IMR-90 (cell line): ENCODE measurements around the gene CHST1. TPM values are rescaled to one million over a fixed set of nuclear protein-coding genes. Genes with fewer than 3 reads are reported as not detected.

Source experiments
- ATAC-seq: fragments of 200-7000 bp; cut with Tn5 transposase; 2 replicates; pipeline ENCODE4 v1.9.1; 2020; ENCODE audit warnings: low read depth, mild to moderate bottlenecking, moderate library complexity
- BruUV-seq: library from RNA; stranded (reverse); fragments of 400-500 nt; replicated peaks from 2 replicates; lab custom pipeline; 2021; lab: Mats Ljungman, UMichigan
- CTCF ChIA-PET: fragments of 300-600 bp; formaldehyde crosslinking; extraction: SDS; loops from one replicate; lab custom pipeline; 2021; ENCODE audit warnings: antibody characterized with exemption; lab: Yijun Ruan, JAX
- POLR2A ChIA-PET: fragments of 300-600 bp; sonication (Branson Sonifier 250); formaldehyde crosslinking; loops from one replicate; lab custom pipeline; 2022; ENCODE audit warnings: antibody characterized with exemption; ENCODE audit not compliant: unreplicated experiment; lab: Charles Lee
- DNase-seq: peaks from one replicate; pipeline ENCODE4 v3.0.0; 2013
- H2AFZ ChIP-seq: replicated peaks from 2 replicates; pipeline ENCODE3; 2013; ENCODE audit warnings: low read length, mild to moderate bottlenecking; ENCODE audit not compliant: poor library complexity
- H2AK5ac ChIP-seq: 2 replicates; pipeline ENCODE4 v1.6.1; 2013; ENCODE audit warnings: low read depth, low read length, inconsistent platforms
- H2AK9ac ChIP-seq: replicated peaks from 2 replicates; pipeline ENCODE3; 2013; ENCODE audit warnings: mild to moderate bottlenecking, low read depth, low read length, moderate library complexity; ENCODE audit not compliant: poor library complexity
- H2BK120ac ChIP-seq: 2 replicates; pipeline ENCODE4 v1.6.1; 2013; ENCODE audit warnings: low read depth, low read length, inconsistent platforms
- H2BK15ac ChIP-seq: 3 replicates; pipeline ENCODE4 v1.6.1; 2013; ENCODE audit warnings: low read depth, low read length, inconsistent platforms
- H2BK20ac ChIP-seq: 2 replicates; pipeline ENCODE4 v1.6.1; 2013; ENCODE audit warnings: low read depth, mild to moderate bottlenecking, inconsistent platforms, low read length, moderate library complexity
- H2BK5ac ChIP-seq: 2 replicates; pipeline ENCODE4 v1.6.1; 2013; ENCODE audit warnings: mild to moderate bottlenecking, low read depth, low read length, inconsistent platforms; ENCODE audit not compliant: poor library complexity, severe bottlenecking
- H3K14ac ChIP-seq: replicated peaks from 2 replicates; pipeline ENCODE4 v1.6.1; 2013; ENCODE audit warnings: low read depth, low read length, inconsistent platforms
- H3K18ac ChIP-seq: 2 replicates; pipeline ENCODE4 v1.6.1; 2013; ENCODE audit warnings: low read depth, low read length, control low read depth
- H3K23ac ChIP-seq: 2 replicates; pipeline ENCODE4 v1.6.1; 2013; ENCODE audit warnings: low read depth, low read length, inconsistent platforms
- H3K27ac ChIP-seq: 2 replicates; pipeline ENCODE4 v1.5.1; 2013; ENCODE audit warnings: mild to moderate bottlenecking, control low read depth, low read length; ENCODE audit not compliant: insufficient read depth
- H3K27me3 ChIP-seq: 2 replicates; pipeline ENCODE4 v1.6.1; 2013; ENCODE audit warnings: low read length; ENCODE audit not compliant: control insufficient read depth, insufficient read depth
- H3K36me3 ChIP-seq: 2 replicates; pipeline ENCODE4 v1.6.1; 2013; ENCODE audit warnings: low read length, mixed read lengths; ENCODE audit not compliant: control insufficient read depth, insufficient read depth
- H3K4ac ChIP-seq: 2 replicates; pipeline ENCODE4 v1.6.1; 2013; ENCODE audit warnings: low read depth, low read length, inconsistent platforms
- H3K4me1 ChIP-seq: 2 replicates; pipeline ENCODE4 v1.6.1; 2013; ENCODE audit warnings: low read length, mixed read lengths; ENCODE audit not compliant: control insufficient read depth, insufficient read depth
- H3K4me2 ChIP-seq: 2 replicates; pipeline ENCODE4 v1.6.1; 2013; ENCODE audit warnings: low read depth, mild to moderate bottlenecking, control low read depth, low read length, moderate library complexity
- H3K4me3 ChIP-seq: 2 replicates; pipeline ENCODE4 v1.5.1; 2013; ENCODE audit warnings: low read depth, mild to moderate bottlenecking, control low read depth, low read length, moderate library complexity; ENCODE audit not compliant: insufficient read depth
- H3K56ac ChIP-seq: 2 replicates; pipeline ENCODE4 v1.6.1; 2013; ENCODE audit warnings: low read length, inconsistent platforms; ENCODE audit not compliant: insufficient read depth; ENCODE audit errors: extremely low read depth
- H3K79me1 ChIP-seq, 2 experiments: 2 replicates each; pipeline ENCODE4 v1.6.1; 2013; ENCODE audit warnings: low read length in 2 of 2, inconsistent platforms in 1 of 2, low read depth in 1 of 2
- H3K9ac ChIP-seq: 2 replicates; pipeline ENCODE4 v1.6.1; 2013; ENCODE audit warnings: low read depth, low read length, control low read depth
- H3K9me1 ChIP-seq: 2 replicates; pipeline ENCODE4 v1.6.1; 2013; ENCODE audit warnings: low read length, inconsistent platforms; ENCODE audit not compliant: insufficient read depth
- H3K9me3 ChIP-seq: 2 replicates; pipeline ENCODE4 v1.6.1; 2013; ENCODE audit warnings: low read length; ENCODE audit not compliant: control insufficient read depth, insufficient read depth
- H4K20me1 ChIP-seq: 2 replicates; pipeline ENCODE4 v1.6.1; 2013; ENCODE audit warnings: low read length, inconsistent platforms; ENCODE audit not compliant: insufficient read depth
- H4K5ac ChIP-seq: 2 replicates; pipeline ENCODE4 v1.6.1; 2013; ENCODE audit warnings: mild to moderate bottlenecking, low read depth, low read length, control low read depth
- H4K8ac ChIP-seq, 2 experiments: 2 replicates each; pipeline ENCODE4 v1.6.1; 2013; ENCODE audit warnings: low read depth in 2 of 2, low read length in 2 of 2, control low read depth in 1 of 2, inconsistent platforms in 1 of 2
- H4K91ac ChIP-seq: 2 replicates; pipeline ENCODE4 v1.6.1; 2013; ENCODE audit warnings: low read depth, low read length, inconsistent platforms; ENCODE audit not compliant: insufficient read depth
- CEBPB ChIP-seq: IDR thresholded peaks from 2 replicates; pipeline ENCODE4 v1.6.1; 2012; ENCODE audit warnings: low read depth, low read length, improper control_type of control experiment
- MAZ ChIP-seq: IDR thresholded peaks from 2 replicates; pipeline ENCODE4 v1.6.1; 2012; ENCODE audit warnings: low read depth, mild to moderate bottlenecking, low read length, improper control_type of control experiment, moderate library complexity, borderline replicate concordance
- NFE2L2 ChIP-seq: fragments of 150-350 bp; IDR thresholded peaks from 2 replicates; pipeline ENCODE4 v1.6.1; 2016; ENCODE audit warnings: low read depth, mild to moderate bottlenecking, low read length
- RAD21 ChIP-seq: IDR thresholded peaks from 2 replicates; pipeline ENCODE4 v1.6.1; 2012; ENCODE audit warnings: low read length, improper control_type of control experiment
- RFX5 ChIP-seq: IDR thresholded peaks from 2 replicates; pipeline ENCODE4 v1.8.0; 2012; ENCODE audit warnings: low read depth, mild to moderate bottlenecking, low read length, moderate library complexity
- WGBS, 2 experiments: methylation state at CpG; one replicate each; pipeline versions ENCODE4 v1.1.5 to v1.1.7; 2013; ENCODE audit warnings: missing lambda C conversion rate in 2 of 2; ENCODE audit not compliant: insufficient read length in 1 of 2; ENCODE audit errors: extremely low coverage in 2 of 2; 5-methylcytosine and 5-hydroxymethylcytosine counted together
- dilution Hi-C: fragments of 300-500 bp; cut with HindIII; formaldehyde crosslinking; loops from one replicate; pipeline ENCODE4 v1.14.3; 2018; ENCODE audit warnings: low sequenced_read_pairs; ENCODE audit not compliant: unreplicated experiment
- in situ Hi-C: fragments of 300-500 bp; cut with MboI; formaldehyde crosslinking; loops from 3 replicates; pipeline ENCODE4 v1.14.3; 2019; ENCODE audit warnings: low sequenced_read_pairs, inconsistent platforms, mixed read lengths
- intact Hi-C: fragments of 100-400 bp; cut with micrococcal nuclease; formaldehyde crosslinking; loops from 2 replicates; pipeline ENCODE4 v1.10.0; 2022
- polyA plus RNA-seq, 3 experiments: library from polyadenylated mRNA; depleted of rRNA; stranded (reverse); fragments of >200 nt; gene quantifications; 2 replicates each; pipeline ENCODE4 v1.2.3, GENCODE V29; 2012; ENCODE audit warnings: low replicate concordance in 1 of 3
- total RNA-seq: library from RNA; depleted of rRNA; stranded (reverse); fragments of >200 nt; gene quantifications from 2 replicates; pipeline ENCODE4 v1.2.3, GENCODE V29; 2012
- TF ChIP-seq, protein P1 (sequence below): fragments of 150-350 bp; IDR thresholded peaks from 2 replicates; pipeline ENCODE4 v1.6.1; 2016; ENCODE audit warnings: low read depth, mild to moderate bottlenecking, low read length, moderate library complexity, borderline replicate concordance

Gene CHST1
- total and polyA plus RNA-seq, 2 of the 4 experiments (the other 2 are of a cell fraction), result 0.21 TPM; not detected in 1

DNA sequence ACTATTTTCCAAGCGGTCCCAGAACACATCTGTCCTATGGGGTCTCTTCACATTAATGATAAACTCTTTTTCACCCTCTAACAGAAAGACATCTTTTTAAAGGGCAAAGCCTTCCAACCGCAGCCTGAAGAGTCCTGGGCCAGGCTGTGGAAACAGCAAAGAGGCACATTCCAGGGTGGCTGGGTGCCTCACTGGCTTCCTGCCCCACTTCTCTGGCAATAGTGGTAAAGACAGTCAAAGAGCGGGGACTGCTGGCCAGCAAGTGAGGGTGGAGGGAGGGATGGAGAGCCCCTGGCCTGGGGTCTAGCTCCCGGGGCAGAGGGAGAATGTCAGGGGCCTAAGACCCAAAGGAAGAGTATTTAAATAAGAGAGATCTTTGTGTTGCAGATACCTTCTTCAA is 10.2 kb upstream of the CHST1 start:
- BruUV-seq, result no TSS peak

More for the DNA sequence above, 10.2 kb upstream of the CHST1 start:
- no peaks in the 10 kb centered on the region for H3K9me3 ChIP-seq
- H3K36me3 ChIP-seq, result no peaks in the 10 kb centered on the region
- no peak overlapping the region for H2BK20ac ChIP-seq
- H3K14ac ChIP-seq, result no peak overlapping the region
- H2BK5ac ChIP-seq, result no peak overlapping the region
- no peak overlapping the region for H2BK15ac ChIP-seq
- no peak overlapping the region for H2AK5ac ChIP-seq
- no peak overlapping the region for H4K5ac ChIP-seq
- dilution Hi-C loops (no loop called here), intact Hi-C loops (no loop called here), in situ Hi-C loops (no loop called here)
- no peak overlapping the region for H3K4ac ChIP-seq
- H3K9me1 ChIP-seq, result no peaks in the 10 kb centered on the region
- no peak overlapping the region for H3K9ac ChIP-seq
- H3K23ac ChIP-seq, result no peak overlapping the region
- TF ChIP-seq CEBPB (no peak), NFE2L2 (no peak), RAD21 (no peak), RFX5 (no peak), MAZ (no peak)
- TF ChIP-seq, protein P1, sequence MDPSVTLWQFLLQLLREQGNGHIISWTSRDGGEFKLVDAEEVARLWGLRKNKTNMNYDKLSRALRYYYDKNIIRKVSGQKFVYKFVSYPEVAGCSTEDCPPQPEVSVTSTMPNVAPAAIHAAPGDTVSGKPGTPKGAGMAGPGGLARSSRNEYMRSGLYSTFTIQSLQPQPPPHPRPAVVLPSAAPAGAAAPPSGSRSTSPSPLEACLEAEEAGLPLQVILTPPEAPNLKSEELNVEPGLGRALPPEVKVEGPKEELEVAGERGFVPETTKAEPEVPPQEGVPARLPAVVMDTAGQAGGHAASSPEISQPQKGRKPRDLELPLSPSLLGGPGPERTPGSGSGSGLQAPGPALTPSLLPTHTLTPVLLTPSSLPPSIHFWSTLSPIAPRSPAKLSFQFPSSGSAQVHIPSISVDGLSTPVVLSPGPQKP, result no peak
- H4K8ac ChIP-seq, result no peak overlapping the region
- no peak overlapping the region for H2AK9ac ChIP-seq
- no peaks in the 10 kb centered on the region for H3K4me1 ChIP-seq
- no peak overlapping the region for H3K4me2 ChIP-seq
- no peak overlapping the region for H2BK120ac ChIP-seq
- CTCF ChIA-PET, result no interaction called here
- no peak overlapping the region for H3K27ac ChIP-seq
- H4K91ac ChIP-seq, result no peak overlapping the region
- 50% methylated on average over 2 of the region's 4 CpGs; no CpG with 5 or more reads in 1 of the 2 experiments for WGBS, 2 experiments
- no peak overlapping the region for H3K56ac ChIP-seq
- POLR2A ChIA-PET, result no interaction called here
- no peaks in the 10 kb centered on the region for H4K20me1 ChIP-seq
- no peak overlapping the region for H3K4me3 ChIP-seq
- no peak overlapping the region for H3K18ac ChIP-seq
- peaks cover 4% of the 10 kb centered on the region; the same call in 1 of the 2 replicates for H3K27me3 ChIP-seq
- no peak overlapping the region for H2AFZ ChIP-seq
- DNase-seq, result no peak
- H3K79me1 ChIP-seq, result no peaks in the 10 kb centered on the region
- ATAC-seq, result no peak
